Astrocyte (in vitro differentiated cells and primary cell): ENCODE data around the gene PLB1. TPM values are rescaled to one million over a fixed set of nuclear protein-coding genes. Genes with fewer than 3 reads are reported as not detected.

ENCODE experiments used
- DNase-seq: peaks from one replicate; pipeline ENCODE4 v3.0.0-alpha.2; 2010; ENCODE audit warnings: low read depth
- FAIRE-seq: peaks from 2 replicates; lab custom pipeline; 2011; peaks lifted over from hg19 to GRCh38; lab: Jason Lieb, UNC
- H2AFZ ChIP-seq: 2 replicates; pipeline ENCODE4 v1.6.0; 2012; ENCODE audit warnings: low read depth, low read length, inconsistent platforms
- H3K27ac ChIP-seq: 2 replicates; pipeline ENCODE4 v1.5.1; 2011; ENCODE audit warnings: low read depth, low read length, inconsistent platforms
- H3K27me3 ChIP-seq: 2 replicates; pipeline ENCODE4 v1.6.0; 2011; ENCODE audit warnings: low read length, inconsistent platforms; ENCODE audit not compliant: insufficient read depth
- H3K36me3 ChIP-seq: 2 replicates; pipeline ENCODE4 v1.5.1; 2011; ENCODE audit warnings: low read length, inconsistent platforms; ENCODE audit not compliant: insufficient read depth
- H3K4me1 ChIP-seq: 2 replicates; pipeline ENCODE4 v1.5.1; 2011; ENCODE audit warnings: low read length, inconsistent platforms; ENCODE audit not compliant: insufficient read depth
- H3K4me2 ChIP-seq: 2 replicates; pipeline ENCODE4 v1.6.0; 2012; ENCODE audit warnings: low read length, inconsistent platforms
- H3K4me3 ChIP-seq: 2 replicates; pipeline ENCODE4 v1.5.1; 2011; ENCODE audit warnings: low read depth, mild to moderate bottlenecking, low read length, inconsistent platforms; ENCODE audit not compliant: insufficient read depth
- H3K79me2 ChIP-seq: 2 replicates; pipeline ENCODE4 v1.6.0; 2012; ENCODE audit warnings: mild to moderate bottlenecking, low read length, inconsistent platforms; ENCODE audit not compliant: insufficient read depth
- H3K9ac ChIP-seq: 2 replicates; pipeline ENCODE4 v1.6.0; 2012; ENCODE audit warnings: mild to moderate bottlenecking, low read length, inconsistent platforms
- H3K9me3 ChIP-seq: 2 replicates; pipeline ENCODE4 v1.5.1; 2012; ENCODE audit warnings: low read depth, mild to moderate bottlenecking, low read length, inconsistent platforms; ENCODE audit not compliant: insufficient read depth
- H4K20me1 ChIP-seq: 2 replicates; pipeline ENCODE4 v1.6.0; 2012; ENCODE audit warnings: low read length, inconsistent platforms; ENCODE audit not compliant: insufficient read depth
- H3K27ac Mint-ChIP-seq: one replicate; pipeline ENCODE4 v1.8.0; 2021; ENCODE audit warnings: mild to moderate bottlenecking, mixed read lengths; ENCODE audit not compliant: unreplicated experiment
- H3K27me3 Mint-ChIP-seq: one replicate; pipeline ENCODE4 v1.8.0; 2021; ENCODE audit warnings: low read depth, mixed read lengths; ENCODE audit not compliant: unreplicated experiment
- H3K36me3 Mint-ChIP-seq: one replicate; pipeline ENCODE4 v1.8.0; 2021; ENCODE audit warnings: low read depth, mixed read lengths; ENCODE audit not compliant: unreplicated experiment
- H3K4me1 Mint-ChIP-seq: one replicate; pipeline ENCODE4 v1.8.0; 2021; ENCODE audit warnings: low read depth, mixed read lengths; ENCODE audit not compliant: unreplicated experiment
- H3K4me3 Mint-ChIP-seq: one replicate; pipeline ENCODE4 v1.8.0; 2021; ENCODE audit warnings: mild to moderate bottlenecking, moderate library complexity, mixed read lengths; ENCODE audit not compliant: unreplicated experiment
- H3K9me3 Mint-ChIP-seq: one replicate; pipeline ENCODE4 v1.8.0; 2021; ENCODE audit warnings: mild to moderate bottlenecking, mixed read lengths; ENCODE audit not compliant: unreplicated experiment
- CTCF ChIP-seq: IDR thresholded peaks from 2 replicates; pipeline ENCODE4 v1.5.1; 2011; ENCODE audit warnings: low read depth, mild to moderate bottlenecking, inconsistent platforms, low read length, moderate library complexity; ENCODE audit not compliant: insufficient read depth
- EZH2 ChIP-seq: IDR thresholded peaks from 2 replicates; pipeline ENCODE4 v1.6.1; 2012; ENCODE audit warnings: mild to moderate bottlenecking, low read length, inconsistent platforms; ENCODE audit not compliant: insufficient read depth
- total RNA-seq: library from RNA; stranded (reverse); gene quantifications from 2 replicates; pipeline ENCODE4 v1.2.1, GENCODE V29; 2021

PLB1 gene
- total RNA-seq, 1 donor from 2014 or later: 0.98 TPM

GRCh38 chr2:28602136-28602660 is 106.3 kb downstream of the PLB1 start:
- Histone ChIP-seq H3K79me2 (no peaks in the 10 kb centered on the region), H3K9ac (no peak overlapping the region), H3K9me3 (no peaks in the 10 kb centered on the region), H3K4me3 (no peak overlapping the region), H3K4me1 (no peaks in the 10 kb centered on the region), H2AFZ (no peak overlapping the region), H3K36me3 (no peaks in the 10 kb centered on the region), H3K27ac (no peak overlapping the region), H3K4me2 (no peak overlapping the region), H3K27me3 (no peaks in the 10 kb centered on the region), H4K20me1 (no peaks in the 10 kb centered on the region)
- TF ChIP-seq CTCF (no peak), EZH2 (no peak)
- Mint-ChIP-seq H3K36me3 (peaks cover 7% of the 10 kb centered on the region), H3K4me3 (no peak overlapping the region), H3K27me3 (peaks cover 2% of the 10 kb centered on the region), H3K9me3 (peaks cover 3% of the 10 kb centered on the region), H3K4me1 (peaks cover 10% of the 10 kb centered on the region), H3K27ac (no peak overlapping the region)
- no peak for FAIRE-seq
- DNase-seq: no peak

DNA sequence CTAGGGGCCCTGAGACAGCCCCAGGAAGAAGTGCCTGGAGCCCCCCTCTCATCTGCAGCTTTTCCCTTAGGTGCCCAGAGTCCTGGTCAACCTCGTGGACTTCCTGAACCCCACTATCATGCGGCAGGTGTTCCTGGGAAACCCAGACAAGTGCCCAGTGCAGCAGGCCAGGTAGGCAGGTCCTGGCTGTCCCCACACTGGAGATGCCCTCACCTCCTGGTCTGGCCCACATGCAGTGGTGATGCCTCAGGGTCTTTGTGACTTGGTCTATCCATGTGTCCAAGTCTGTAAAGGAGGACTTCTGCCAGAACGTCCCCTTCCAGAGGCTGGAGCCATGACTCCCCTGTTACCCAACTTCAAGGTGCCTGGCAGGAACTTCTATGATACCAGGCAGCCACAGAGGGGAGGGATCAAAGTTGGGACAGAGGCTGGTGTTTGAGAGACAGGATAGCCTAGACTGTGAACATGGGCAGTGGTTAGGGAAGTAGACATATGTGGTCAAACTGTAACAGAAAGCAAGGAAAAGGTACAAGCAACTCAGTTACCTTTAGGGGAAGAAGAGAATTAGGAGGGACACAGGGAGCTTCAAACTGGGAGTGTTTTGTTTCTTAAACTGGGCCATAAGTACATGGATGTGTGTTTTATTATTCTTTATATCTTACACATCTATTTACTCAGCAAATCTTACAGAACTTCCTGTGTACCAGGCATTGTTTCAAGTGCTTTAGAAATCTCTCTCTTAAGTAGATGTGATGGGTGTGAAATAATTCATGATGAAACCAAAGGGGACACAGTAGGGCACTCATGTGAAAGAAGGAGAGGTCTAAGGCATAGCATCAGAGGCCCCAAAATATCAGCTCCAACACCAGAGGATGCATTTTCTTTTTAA is 107.1 kb downstream of the PLB1 start:
- TF ChIP-seq EZH2 (no peak), CTCF (no peak)
- DNase-seq: no peak
- H3K9ac ChIP-seq: no peak overlapping the region
- no peak overlapping the region for H3K4me3 ChIP-seq
- no peak overlapping the region for H3K27ac Mint-ChIP-seq
- H3K4me3 Mint-ChIP-seq: no peak overlapping the region
- H3K4me1 ChIP-seq: no peaks in the 10 kb centered on the region
- peaks cover 17% of the 10 kb centered on the region for H3K4me1 Mint-ChIP-seq
- no peaks in the 10 kb centered on the region for H3K36me3 ChIP-seq
- H3K79me2 ChIP-seq: no peaks in the 10 kb centered on the region
- H3K27ac ChIP-seq: no peak overlapping the region
- H2AFZ ChIP-seq: no peak overlapping the region
- H3K36me3 Mint-ChIP-seq: peaks cover 7% of the 10 kb centered on the region
- H3K9me3 ChIP-seq: no peaks in the 10 kb centered on the region
- H4K20me1 ChIP-seq: no peaks in the 10 kb centered on the region
- no peaks in the 10 kb centered on the region for H3K27me3 ChIP-seq
- peaks cover 2% of the 10 kb centered on the region for H3K27me3 Mint-ChIP-seq
- peaks cover 3% of the 10 kb centered on the region for H3K9me3 Mint-ChIP-seq
- no peak overlapping the region for H3K4me2 ChIP-seq
- no peak for FAIRE-seq

- no peaks in the 10 kb centered on the region for H3K36me3 ChIP-seq
- DNase-seq: no peak
- Mint-ChIP-seq H3K4me3 (no peak overlapping the region), H3K4me1 (peaks cover 20% of the 10 kb centered on the region), H3K27ac (no peak overlapping the region), H3K9me3 (peaks cover 3% of the 10 kb centered on the region), H3K36me3 (peaks cover 4% of the 10 kb centered on the region), H3K27me3 (peaks cover 2% of the 10 kb centered on the region)
- no peak for FAIRE-seq
- H3K4me2 ChIP-seq: no peak overlapping the region
- no peak overlapping the region for H3K9ac ChIP-seq
- no peak overlapping the region for H3K4me3 ChIP-seq
- no peak overlapping the region for H3K27ac ChIP-seq
- H3K79me2 ChIP-seq: no peaks in the 10 kb centered on the region
- H4K20me1 ChIP-seq: no peaks in the 10 kb centered on the region
- no peaks in the 10 kb centered on the region for H3K27me3 ChIP-seq
- TF ChIP-seq CTCF: no peak
- TF ChIP-seq EZH2: no peak
- no peaks in the 10 kb centered on the region for H3K9me3 ChIP-seq
- no peak overlapping the region for H2AFZ ChIP-seq
- H3K4me1 ChIP-seq: no peaks in the 10 kb centered on the region
Observed at GRCh38 chr2:28603821-28604220, 108.0 kb downstream of the PLB1 start.
